Type B pancreatic cell (in vitro differentiated cells): ENCODE measurements around the gene DPYSL4. TPM values are rescaled to one million over a fixed set of nuclear protein-coding genes. Genes with fewer than 3 reads are reported as not detected.

ENCODE experiments used
- DNase-seq: peaks from one replicate; pipeline ENCODE4 v3.0.0; 2021; ENCODE audit warnings: mixed read lengths; ENCODE audit not compliant: unreplicated experiment; ENCODE audit errors: extremely low spot score
- H3K27ac Mint-ChIP-seq: 2 replicates; pipeline ENCODE4 v1.8.0; 2021; ENCODE audit warnings: mild to moderate bottlenecking, mixed read lengths
- H3K27me3 Mint-ChIP-seq: 2 replicates; pipeline ENCODE4 v1.8.0; 2021; ENCODE audit warnings: mixed read lengths
- H3K36me3 Mint-ChIP-seq: 2 replicates; pipeline ENCODE4 v1.8.0; 2021; ENCODE audit warnings: mixed read lengths
- H3K4me1 Mint-ChIP-seq: one replicate; pipeline ENCODE4 v1.8.0; 2021; ENCODE audit warnings: mixed read lengths; ENCODE audit not compliant: unreplicated experiment
- H3K4me3 Mint-ChIP-seq: 2 replicates; pipeline ENCODE4 v1.8.0; 2021; ENCODE audit warnings: mild to moderate bottlenecking, mixed read lengths
- H3K9me3 Mint-ChIP-seq: 2 replicates; pipeline ENCODE4 v1.8.0; 2021; ENCODE audit warnings: mixed read lengths
- CTCF ChIP-seq: fragments of 200-600 bp; sonication (generic); conservative IDR thresholded peaks from 2 replicates; pipeline ENCODE4 v1.5.0; 2021; ENCODE audit warnings: antibody characterized with exemption, mild to moderate bottlenecking
- total RNA-seq: library from RNA; stranded (reverse); gene quantifications from 2 replicates; pipeline ENCODE4 v1.2.1, GENCODE V29; 2021; ENCODE audit warnings: low replicate concordance

Gene DPYSL4
- total RNA-seq, 1 donor from 2014 or later = 61.9 TPM

GRCh38 chr10:132240156-132240555 is 53.4 kb downstream of the DPYSL4 start:
- Mint-ChIP-seq H3K9me3 (no peaks in the 10 kb centered on the region), H3K36me3 (no peaks in the 10 kb centered on the region), H3K27me3 (no peaks in the 10 kb centered on the region), H3K27ac (no peak overlapping the region), H3K4me1 (peaks cover 24% of the 10 kb centered on the region), H3K4me3 (no peak overlapping the region)
- no peak for DNase-seq
- no peak for TF ChIP-seq CTCF

GRCh38 chr10:132240581-132240980 is 53.8 kb downstream of the DPYSL4 start:
- no peak overlapping the region for H3K27ac Mint-ChIP-seq
- no peaks in the 10 kb centered on the region for H3K9me3 Mint-ChIP-seq
- no peak overlapping the region for H3K4me3 Mint-ChIP-seq
- no peaks in the 10 kb centered on the region for H3K36me3 Mint-ChIP-seq
- no peak for DNase-seq
- H3K27me3 Mint-ChIP-seq = no peaks in the 10 kb centered on the region
- no peak for TF ChIP-seq CTCF
- H3K4me1 Mint-ChIP-seq = peaks cover 24% of the 10 kb centered on the region

- no peak for TF ChIP-seq CTCF
- Mint-ChIP-seq H3K27ac (no peak overlapping the region), H3K4me3 (no peak overlapping the region), H3K9me3 (no peaks in the 10 kb centered on the region), H3K27me3 (no peaks in the 10 kb centered on the region), H3K36me3 (no peaks in the 10 kb centered on the region), H3K4me1 (peaks cover 24% of the 10 kb centered on the region)
- DNase-seq = no peak
These were observed 54.3 kb downstream of the DPYSL4 start for GRCh38 chr10:132241086-132241485.

GRCh38 chr10:132241496-132241895 is 54.7 kb downstream of the DPYSL4 start:
- Mint-ChIP-seq H3K27me3 (no peaks in the 10 kb centered on the region), H3K9me3 (no peaks in the 10 kb centered on the region), H3K4me3 (no peak overlapping the region), H3K36me3 (no peaks in the 10 kb centered on the region), H3K4me1 (peaks cover 24% of the 10 kb centered on the region), H3K27ac (no peak overlapping the region)
- TF ChIP-seq CTCF = no peak
- no peak for DNase-seq

GRCh38 chr10:132242103-132242840 is 55.5 kb downstream of the DPYSL4 start:
- Mint-ChIP-seq H3K36me3 (no peaks in the 10 kb centered on the region), H3K27ac (no peak overlapping the region), H3K4me3 (no peak overlapping the region), H3K4me1 (peaks cover 24% of the 10 kb centered on the region), H3K27me3 (peaks cover 3% of the 10 kb centered on the region), H3K9me3 (no peaks in the 10 kb centered on the region)
- no peak for TF ChIP-seq CTCF
- DNase-seq = no peak
